K562 (cell line): ENCODE measurements around the gene RINL. TPM values are rescaled to one million over a fixed set of nuclear protein-coding genes. Genes with fewer than 3 reads are reported as not detected.

Source experiments
- ARID1B ChIP-seq: fragments of 450-650 bp; IDR thresholded peaks from 2 replicates; pipeline ENCODE4 v1.6.1; 2016; ENCODE audit warnings: antibody characterized with exemption, mild to moderate bottlenecking, inconsistent platforms
- CBX5 ChIP-seq: IDR thresholded peaks from 2 replicates; pipeline ENCODE4 v1.6.1; 2014; ENCODE audit warnings: low read depth, borderline replicate concordance
- LEF1 ChIP-seq: fragments of 450-650 bp; IDR thresholded peaks from 2 replicates; pipeline ENCODE4 v1.6.1; 2016; ENCODE audit warnings: mild to moderate bottlenecking
- MEF2D ChIP-seq: conservative IDR thresholded peaks from 2 replicates; pipeline ENCODE4 v1.6.1; 2016; ENCODE audit warnings: low read depth, missing genetic modification characterization, missing compliant biosample characterization
- NCOR1 ChIP-seq: fragments of 450-650 bp; IDR thresholded peaks from 2 replicates; pipeline ENCODE4 v1.6.1; 2016; ENCODE audit warnings: mild to moderate bottlenecking, moderate library complexity
- SMARCA4 ChIP-seq: fragments of 450-650 bp; IDR thresholded peaks from 2 replicates; pipeline ENCODE4 v1.6.1; 2016
- ZBTB8A ChIP-seq: fragments of 450-650 bp; IDR thresholded peaks from 2 replicates; pipeline ENCODE4 v1.6.1; 2018; ENCODE audit warnings: mild to moderate bottlenecking, moderate library complexity; ENCODE audit not compliant: partially characterized antibody
- ZC3H11A ChIP-seq: IDR thresholded peaks from 2 replicates; pipeline ENCODE4 v1.6.1; 2012; ENCODE audit warnings: low read depth, low read length, improper control_type of control experiment
- ZC3H8 ChIP-seq: fragments of 450-650 bp; IDR thresholded peaks from 2 replicates; pipeline ENCODE4 v1.6.1; 2017
- ZNF143 ChIP-seq: sonication (generic); formaldehyde crosslinking; IDR thresholded peaks from 2 replicates; pipeline ENCODE4 v1.9.0; 2022; ENCODE audit warnings: mild to moderate bottlenecking, missing genetic modification reagents
- ZNF318 ChIP-seq, 2 experiments: fragments of 450-650 bp; IDR thresholded peaks; 2 replicates each; pipeline ENCODE4 v1.6.1; 2016; ENCODE audit warnings: mild to moderate bottlenecking in 2 of 2, borderline replicate concordance in 1 of 2, low read depth in 1 of 2, moderate library complexity in 1 of 2
- ZNF449 ChIP-seq: fragments of 250-450 bp; sonication (Bioruptor Pico); IDR thresholded peaks from 2 replicates; pipeline ENCODE4 v1.8.0; 2022; ENCODE audit warnings: moderate library complexity, mild to moderate bottlenecking, inconsistent platforms
- ZNF561 ChIP-seq: fragments of 450-650 bp; formaldehyde crosslinking; conservative IDR thresholded peaks from 2 replicates; pipeline ENCODE4 v1.4.0; 2020; ENCODE audit warnings: mild to moderate bottlenecking, moderate library complexity
- ZNF696 ChIP-seq: fragments of 250-450 bp; sonication (Bioruptor Pico); conservative IDR thresholded peaks from 2 replicates; pipeline ENCODE4 v1.4.0; 2020; ENCODE audit warnings: mild to moderate bottlenecking, moderate library complexity
- ZNF717 ChIP-seq: fragments of 250-450 bp; sonication (Bioruptor Pico); IDR thresholded peaks from 2 replicates; pipeline ENCODE4 v1.5.0; 2021
- polyA plus RNA-seq, 8 experiments: library from polyadenylated mRNA; depleted of rRNA in 4 of 8; stranded (reverse) in 5 of 8; unstranded in 3 of 8; fragments of >200 nt; fragmentation: Nextera tagmentation in 2 of 8; fragmentation: Illumina TruSeq in 1 of 8; extraction: Ambion mirVana in 2 of 8; extraction: Trizol in 1 of 8; gene quantifications; 2 replicates each; pipeline versions ENCODE4 v1.2.1 to v1.2.3, GENCODE V29; 2011 to 2014; ENCODE audit warnings: inconsistent platforms in 1 of 8, missing spikeins in 1 of 8
- total RNA-seq, 7 experiments: library from RNA; depleted of rRNA in 6 of 7; stranded (reverse); fragments of >200 nt in 6 of 7; fragmentation: Illumina TruSeq in 2 of 7; extraction: Trizol in 2 of 7; gene quantifications; 2 replicates each; pipeline versions ENCODE4 v1.2.1 to v1.2.3, GENCODE V29; 2011 to 2021; ENCODE audit warnings: low replicate concordance in 1 of 7
- TF ChIP-seq, protein P1 (sequence below), 3 experiments: fragments of 200-800 bp in 1 of 3; fragments of 250-450 bp in 1 of 3; fragments of 450-650 bp in 1 of 3; sonication (Bioruptor Pico) in 1 of 3; sonication (Bioruptor generic) in 1 of 3; formaldehyde crosslinking in 1 of 3; IDR thresholded peaks; 2 replicates each; pipeline versions ENCODE4 v1.6.1 to v1.8.0; 2016 to 2022; ENCODE audit warnings: mild to moderate bottlenecking in 2 of 3, missing genetic modification characterization in 2 of 3, missing compliant biosample characterization in 1 of 3, moderate library complexity in 1 of 3

Gene RINL
- total and polyA plus RNA-seq, 9 of the 15 experiments (the other 6 are each of a cell fraction or from before 2014, with no cell fraction given), result 0.82 to 10.9 (median 4.9) TPM

DNA sequence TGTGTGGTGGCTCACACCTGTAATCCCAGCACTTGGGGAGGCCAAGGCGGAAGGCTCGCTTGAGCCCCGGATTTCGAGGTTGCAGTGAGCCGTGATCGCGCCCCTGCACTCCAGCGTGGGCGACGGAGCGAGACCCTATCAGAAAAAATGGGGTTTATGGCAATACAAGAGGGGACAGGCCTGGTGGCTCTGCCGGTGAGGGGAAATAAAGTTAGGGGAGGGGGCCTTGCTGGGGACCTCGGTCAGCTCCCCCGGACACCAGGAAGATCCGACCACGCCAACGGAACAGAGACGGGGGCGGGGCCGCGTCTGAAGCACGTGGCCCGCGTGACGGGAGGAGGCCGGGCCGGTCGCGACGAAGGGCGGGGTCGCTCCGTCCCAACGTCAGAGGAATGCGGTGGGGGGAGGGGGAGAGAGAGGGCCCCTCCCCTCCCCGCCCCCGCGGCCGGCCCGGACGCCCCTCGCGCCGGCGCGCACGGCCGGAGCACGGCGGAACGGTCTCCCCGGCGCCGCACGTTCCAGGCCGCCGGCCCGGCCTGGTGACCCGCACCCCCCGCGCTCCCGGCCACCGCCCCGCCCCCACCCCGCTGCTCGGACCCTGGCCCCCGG lies 26.3 kb downstream of the RINL start (continued):
- no peak for TF ChIP-seq ZNF449 (CRISPR knock-in tag)
- TF ChIP-seq LEF1, result no peak; the same call in 1 of the 2 replicates
- TF ChIP-seq ZBTB8A, result no peak
- TF ChIP-seq SMARCA4, result peak; percentile 52; the same call in 1 of the 2 replicates
- no peak for TF ChIP-seq MEF2D (tag)
- TF ChIP-seq, protein P1, sequence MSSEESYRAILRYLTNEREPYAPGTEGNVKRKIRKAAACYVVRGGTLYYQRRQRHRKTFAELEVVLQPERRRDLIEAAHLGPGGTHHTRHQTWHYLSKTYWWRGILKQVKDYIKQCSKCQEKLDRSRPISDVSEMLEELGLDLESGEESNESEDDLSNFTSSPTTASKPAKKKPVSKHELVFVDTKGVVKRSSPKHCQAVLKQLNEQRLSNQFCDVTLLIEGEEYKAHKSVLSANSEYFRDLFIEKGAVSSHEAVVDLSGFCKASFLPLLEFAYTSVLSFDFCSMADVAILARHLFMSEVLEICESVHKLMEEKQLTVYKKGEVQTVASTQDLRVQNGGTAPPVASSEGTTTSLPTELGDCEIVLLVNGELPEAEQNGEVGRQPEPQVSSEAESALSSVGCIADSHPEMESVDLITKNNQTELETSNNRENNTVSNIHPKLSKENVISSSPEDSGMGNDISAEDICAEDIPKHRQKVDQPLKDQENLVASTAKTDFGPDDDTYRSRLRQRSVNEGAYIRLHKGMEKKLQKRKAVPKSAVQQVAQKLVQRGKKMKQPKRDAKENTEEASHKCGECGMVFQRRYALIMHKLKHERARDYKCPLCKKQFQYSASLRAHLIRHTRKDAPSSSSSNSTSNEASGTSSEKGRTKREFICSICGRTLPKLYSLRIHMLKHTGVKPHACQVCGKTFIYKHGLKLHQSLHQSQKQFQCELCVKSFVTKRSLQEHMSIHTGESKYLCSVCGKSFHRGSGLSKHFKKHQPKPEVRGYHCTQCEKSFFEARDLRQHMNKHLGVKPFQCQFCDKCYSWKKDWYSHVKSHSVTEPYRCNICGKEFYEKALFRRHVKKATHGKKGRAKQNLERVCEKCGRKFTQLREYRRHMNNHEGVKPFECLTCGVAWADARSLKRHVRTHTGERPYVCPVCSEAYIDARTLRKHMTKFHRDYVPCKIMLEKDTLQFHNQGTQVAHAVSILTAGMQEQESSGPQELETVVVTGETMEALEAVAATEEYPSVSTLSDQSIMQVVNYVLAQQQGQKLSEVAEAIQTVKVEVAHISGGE (CRISPR knock-in tag; IDR thresholded peaks at IDR 0.05), result peak in 1 of 3 experiments; percentile 75; a peak in 3 of 6 replicates
- TF ChIP-seq ZNF717 (CRISPR knock-in tag), result no peak
- TF ChIP-seq ZNF318 (IDR thresholded peaks at IDR 0.05; ENCODE audit: borderline replicate concordance in 1 of 2, low read depth in 1 of 2), result no peak
- TF ChIP-seq CBX5, result no peak
- TF ChIP-seq ZNF143 (CRISPR knock-in tag), result no peak
- TF ChIP-seq ZNF696 (CRISPR knock-in tag), result no peak
- no peak for TF ChIP-seq ZC3H11A
- no peak for TF ChIP-seq ZC3H8
- TF ChIP-seq ARID1B, result no peak; the same call in 1 of the 2 replicates
- no peak for TF ChIP-seq ZNF561 (CRISPR knock-in tag)
- 0 out of 2 replicates have a peak, but pooled peaks have one; percentile 15 for TF ChIP-seq NCOR1
